HT1080 (cell line): ENCODE measurements around the gene TMEM61. TPM values are rescaled to one million over a fixed set of nuclear protein-coding genes. Genes with fewer than 3 reads are reported as not detected.
A peak's percentile ranks its signal among the peaks of the same experiment; 100 is the strongest.
"Not testable (repeated sequence)": the region's sequence is repeated elsewhere in the genome, so short reads cannot be mapped to it uniquely, and the experiment has no call there.

Experiments
- DNase-seq: peaks from one replicate; pipeline ENCODE4 v3.0.0-alpha.2; 2015; ENCODE audit warnings: low read depth
- polyA plus RNA-seq, 2 experiments: library from polyadenylated mRNA; depleted of rRNA; stranded (reverse); fragments of >200 nt; gene quantifications; 2 replicates each; pipeline ENCODE4 v1.2.3, GENCODE V29; 2015
- total RNA-seq: library from RNA; depleted of rRNA; stranded (reverse); fragments of >200 nt; shearing (Covaris generic); gene quantifications from 2 replicates; pipeline ENCODE4 v1.2.3, GENCODE V29; 2014; rRNA removed

TMEM61 gene
- total RNA-seq: not detected in 2 replicates
- polyA plus RNA-seq (2015; cell fraction: cytosol; rRNA removed): not detected in 2 replicates
- not detected in 2 replicates for polyA plus RNA-seq (2015; cell fraction: nucleus; rRNA removed)

DNA sequence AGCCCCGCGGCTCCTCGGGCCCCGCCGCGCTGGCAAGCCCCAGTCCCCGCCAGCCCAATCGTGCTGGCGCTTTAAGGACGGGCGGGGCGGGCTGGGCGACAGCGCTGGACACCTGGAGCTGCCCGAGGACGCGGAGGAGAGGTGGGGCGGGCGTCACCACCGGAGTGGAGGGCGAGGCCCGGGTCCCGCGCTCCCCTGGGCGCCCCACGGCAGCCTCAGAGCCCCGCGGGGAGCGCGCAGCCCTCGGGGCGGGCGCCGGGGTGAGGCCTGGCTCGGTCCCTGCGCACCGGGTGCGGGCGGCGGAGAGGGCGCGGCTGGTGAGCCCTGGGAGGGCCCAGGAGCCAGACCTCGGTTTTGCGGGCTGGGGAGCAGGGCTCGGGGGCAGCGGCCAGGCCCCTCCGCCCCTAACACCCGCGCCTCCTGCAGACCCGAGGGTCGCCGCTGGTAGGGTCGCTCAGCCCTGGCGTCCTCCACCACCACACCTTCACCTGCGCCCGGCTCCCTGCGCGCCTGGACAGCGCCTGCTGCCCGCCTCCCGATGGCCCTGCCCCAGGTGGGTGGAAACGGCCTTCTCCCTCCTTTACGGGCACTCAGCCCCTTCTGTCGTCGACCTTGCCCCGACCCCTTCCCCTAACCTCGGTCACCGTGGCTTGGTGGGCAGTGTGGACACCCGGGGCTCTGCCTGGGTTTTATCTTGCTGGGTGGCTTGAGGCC is at the start of gene TMEM61:
Gene TMEM61 (plus strand): TSS at position 101 of the 714 bp plus-strand sequence. CDS start 438 bp downstream, at position 539.
- DNase-seq: no peak

GRCh38 chr1:54931275-54931840 is 49.1 kb upstream of the TMEM61 start:
- DNase-seq: no peak

GRCh38 chr1:54934081-54934480 is 46.3 kb upstream of the TMEM61 start:
- not testable (repeated sequence) for DNase-seq

DNA sequence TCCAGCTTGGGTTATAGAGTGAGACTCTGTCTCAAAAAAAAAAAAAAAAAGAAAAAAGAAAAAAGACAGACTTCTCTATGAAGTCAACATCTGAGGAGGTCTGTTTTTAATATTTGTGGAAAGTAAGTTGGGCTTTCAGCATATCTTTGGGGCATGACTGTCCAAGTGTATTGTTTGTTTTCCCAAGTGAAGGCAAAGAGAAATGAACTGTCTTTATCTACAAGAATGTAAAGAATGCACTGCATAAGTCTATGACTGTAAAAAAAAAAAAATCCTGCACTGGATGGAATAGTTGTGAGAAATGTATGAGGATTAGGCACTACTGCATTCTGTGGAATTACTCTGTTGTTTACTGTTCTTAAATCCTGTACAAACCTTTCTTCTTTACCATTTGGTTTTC is 45.6 kb upstream of the TMEM61 start:
- peak; percentile 72 for DNase-seq

- no peak for DNase-seq
These were observed 43.6 kb upstream of the TMEM61 start for GRCh38 chr1:54936791-54937190.

DNA sequence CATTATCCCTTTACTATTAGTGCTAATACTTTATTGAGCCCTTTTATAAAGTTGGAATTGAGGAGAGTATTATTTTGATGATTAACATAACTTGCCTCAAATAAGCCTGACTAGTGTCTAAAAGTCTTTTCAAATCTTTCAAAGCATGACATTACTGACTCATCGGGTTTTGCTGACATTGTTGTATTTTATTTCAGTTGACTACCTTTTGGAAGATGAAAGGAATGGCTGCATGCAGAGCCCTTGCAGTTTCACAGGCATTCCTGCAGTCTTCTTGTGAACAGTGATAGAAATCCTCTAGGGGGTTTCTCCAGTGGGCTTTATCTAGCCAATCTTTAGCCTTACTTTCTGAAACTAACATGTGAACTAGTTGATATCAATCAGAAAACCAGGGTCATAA is 43.0 kb upstream of the TMEM61 start:
- DNase-seq: no peak

- DNase-seq: peak; percentile 22
These were observed 41.5 kb upstream of the TMEM61 start for GRCh38 chr1:54938955-54939354.

DNA sequence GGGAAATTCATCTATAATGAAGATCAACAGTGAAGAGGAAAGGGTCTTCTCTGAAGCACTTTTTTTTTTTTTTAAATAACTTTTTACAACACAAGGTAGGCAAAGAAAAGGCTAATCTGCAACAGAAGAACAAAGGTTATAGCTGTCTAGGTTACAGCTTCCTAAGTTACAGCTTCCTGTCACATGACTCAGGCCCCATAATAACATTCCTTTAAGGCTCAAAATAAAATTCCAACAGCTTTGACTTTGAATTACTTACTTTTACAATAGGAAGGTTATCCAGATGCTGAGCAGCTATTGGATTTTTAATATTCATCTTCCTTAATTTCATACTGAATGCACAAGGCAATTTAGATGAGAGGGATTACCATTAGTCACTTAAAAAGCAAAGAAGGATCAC is 40.4 kb upstream of the TMEM61 start:
- DNase-seq: no peak

DNA sequence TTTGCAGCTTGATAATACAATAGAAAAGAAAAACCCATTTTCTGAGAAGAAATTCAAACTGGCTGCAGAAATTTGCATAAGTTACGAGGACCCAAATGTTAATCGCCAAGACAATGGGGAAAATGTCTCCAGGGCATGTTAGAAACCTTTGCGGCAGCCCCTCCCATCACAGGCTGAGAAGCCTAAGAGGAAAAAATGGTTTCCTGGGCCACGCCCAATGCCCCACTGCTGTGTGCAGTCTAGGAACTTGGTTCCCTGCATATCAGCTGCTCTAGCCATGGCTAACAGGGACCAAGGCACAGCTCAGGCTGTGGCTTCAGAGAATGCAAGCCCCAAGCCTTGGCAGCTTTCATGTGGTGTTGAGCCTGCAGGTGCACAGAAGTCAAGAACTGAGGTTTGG is 37.5 kb upstream of the TMEM61 start:
- no peak for DNase-seq

DNA sequence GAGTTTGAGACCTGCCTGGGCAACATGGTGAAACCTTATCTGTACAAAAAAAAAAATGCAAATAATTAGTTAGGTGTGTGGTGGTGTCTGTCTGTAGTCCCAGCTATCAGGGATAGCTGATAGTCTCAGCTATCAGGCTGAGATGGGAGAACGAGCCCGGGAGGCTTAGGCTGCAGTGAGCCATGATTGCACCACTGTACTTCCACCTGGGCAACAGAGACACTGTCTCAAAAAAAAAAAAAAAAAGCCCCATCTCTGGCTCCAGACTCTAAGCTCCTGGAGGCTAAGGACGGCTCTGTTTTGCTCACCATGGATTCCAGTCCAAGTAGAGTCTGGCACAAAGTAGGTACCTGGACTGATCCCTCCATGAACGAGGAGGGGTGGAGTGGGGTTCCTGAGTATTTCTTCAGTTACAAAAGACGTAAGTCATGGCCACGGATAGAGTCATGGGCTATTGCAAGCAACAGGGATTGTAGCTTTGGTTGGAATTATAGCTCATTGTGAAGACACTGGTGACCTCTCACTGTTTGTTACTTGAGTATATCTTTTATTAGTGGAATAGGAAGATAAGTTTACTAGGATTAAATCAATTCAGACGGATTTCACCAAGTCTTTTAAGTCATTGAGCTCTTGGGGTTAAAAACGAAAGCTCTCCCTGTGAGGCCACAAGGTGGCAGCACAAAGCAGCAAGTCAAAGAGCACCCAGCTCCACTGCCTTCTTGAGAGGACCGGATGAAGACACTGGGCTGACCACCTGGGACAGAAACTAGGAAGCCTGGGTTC is 35.6 kb upstream of the TMEM61 start:
- DNase-seq: peak; percentile 58

GRCh38 chr1:54945393-54945936 is 35.0 kb upstream of the TMEM61 start:
- DNase-seq: no peak

DNA sequence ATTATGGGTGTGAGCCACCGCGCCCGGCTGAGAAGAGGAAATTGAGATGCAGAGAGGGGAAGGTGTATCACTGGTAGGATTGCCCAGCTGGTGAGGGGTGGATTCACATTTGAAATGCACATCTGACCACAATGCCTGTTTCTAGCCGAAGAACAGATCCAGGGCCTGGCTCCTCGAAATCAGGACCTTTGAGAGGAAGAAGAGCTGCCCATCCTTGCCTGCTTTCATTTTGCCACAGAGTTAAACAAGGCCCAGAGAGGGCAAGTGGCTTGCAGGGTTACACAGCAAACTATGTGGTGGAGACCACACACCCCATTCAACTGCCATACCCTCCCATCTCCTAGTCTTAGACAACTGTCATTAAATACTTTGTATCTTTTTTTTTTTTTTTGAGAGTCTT is 32.9 kb upstream of the TMEM61 start:
- no peak for DNase-seq

- no peak for DNase-seq
These were observed 31.4 kb upstream of the TMEM61 start for GRCh38 chr1:54949053-54949452.

- DNase-seq: peak; percentile 30
These were observed 30.4 kb upstream of the TMEM61 start for GRCh38 chr1:54950006-54950368.

- peak; percentile 81 for DNase-seq
These were observed 29.9 kb upstream of the TMEM61 start for GRCh38 chr1:54950369-54951163.

GRCh38 chr1:54951810-54952226 is 28.6 kb upstream of the TMEM61 start:
- no peak for DNase-seq

GRCh38 chr1:54952950-54953718 is 27.3 kb upstream of the TMEM61 start:
- DNase-seq: peak; percentile 59

DNA sequence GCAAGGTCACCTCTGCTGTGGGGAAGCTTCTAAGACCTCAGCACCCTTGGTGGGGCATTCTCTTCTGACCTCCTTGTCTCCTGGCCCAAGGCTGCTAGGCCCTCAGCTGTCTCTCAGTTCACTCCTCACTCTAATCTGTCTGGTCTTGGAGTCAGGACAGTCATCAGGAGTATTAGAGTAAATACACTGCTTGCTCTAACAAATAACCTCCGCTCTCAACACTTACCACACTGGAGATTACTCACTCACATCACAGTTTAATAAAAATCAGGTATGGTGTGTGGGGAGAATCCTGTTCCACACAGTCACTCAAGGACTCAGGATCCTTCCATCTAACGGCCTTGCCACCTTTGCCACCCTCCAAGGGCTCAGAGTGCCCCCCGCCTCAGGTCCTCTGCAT is 26.6 kb upstream of the TMEM61 start:
- no peak for DNase-seq

DNA sequence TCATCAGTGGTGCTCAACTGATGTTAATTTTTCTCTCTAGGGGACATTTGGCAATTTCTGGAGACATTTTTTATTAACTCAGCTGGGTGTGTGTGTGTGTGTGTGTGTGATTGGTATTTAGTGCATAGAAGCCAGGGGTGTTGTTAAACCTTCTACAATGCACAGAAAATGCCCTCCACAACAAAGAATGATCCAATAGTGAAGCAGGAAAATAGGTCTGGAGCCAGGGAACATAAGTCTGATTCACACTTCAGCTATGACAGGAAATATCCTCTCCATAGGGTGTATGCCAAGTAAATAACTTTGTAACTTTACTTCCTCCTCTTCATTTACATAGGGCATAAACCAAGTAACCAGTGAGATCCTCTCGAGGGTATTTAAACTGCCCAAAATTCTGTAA is 25.1 kb upstream of the TMEM61 start:
- DNase-seq: peak; percentile 89

DNA sequence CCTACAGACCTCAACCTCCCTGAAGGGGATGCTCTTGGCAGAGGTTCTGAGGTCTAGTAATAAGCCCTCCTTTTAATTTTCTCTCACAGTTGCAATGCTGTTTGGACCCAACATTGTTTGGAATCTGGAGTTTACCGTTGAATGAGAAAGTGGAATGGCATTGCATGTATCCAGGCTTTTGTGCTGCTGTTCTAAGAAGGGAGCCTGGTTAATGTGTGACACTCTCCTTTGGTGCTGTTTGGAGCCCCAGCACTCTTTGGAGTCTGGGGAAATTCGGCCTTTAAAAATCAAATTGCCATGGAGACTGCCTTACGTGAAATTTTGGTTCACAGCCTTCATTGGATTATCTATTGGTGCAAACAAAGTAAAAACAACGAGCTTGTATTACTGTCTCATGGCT is 23.7 kb upstream of the TMEM61 start:
- no peak for DNase-seq
